GM23338 (cell line): ENCODE results near the gene BCL2. TPM values are rescaled to one million over a fixed set of nuclear protein-coding genes. Genes with fewer than 3 reads are reported as not detected.

ENCODE experiments used
- ATAC-seq: fragments of 200-7000 bp; cut with Tn5 transposase; 3 replicates; pipeline ENCODE4 v1.9.1; 2020
- DNase-seq: peaks from one replicate; pipeline ENCODE4 v3.0.0-alpha.2; 2015; ENCODE audit warnings: low spot score
- H2AFZ ChIP-seq: fragments of 200-600 bp; sonication (generic); 2 replicates; pipeline ENCODE4 v1.8.0; 2016; ENCODE audit warnings: antibody characterized with exemption, mild to moderate bottlenecking, moderate library complexity
- H3F3A ChIP-seq: fragments of 200-600 bp; sonication (generic); replicated peaks from 2 replicates; pipeline ENCODE4 v1.8.0; 2017; ENCODE audit warnings: antibody characterized with exemption, mixed run types, low read depth
- H3K27ac ChIP-seq: fragments of 200-600 bp; sonication (generic); 2 replicates; pipeline ENCODE4 v1.6.1; 2016; ENCODE audit warnings: low read depth
- H3K27me3 ChIP-seq: fragments of 200-600 bp; sonication (generic); 2 replicates; pipeline ENCODE4 v1.8.0; 2016; ENCODE audit warnings: mild to moderate bottlenecking, mixed run types, moderate library complexity; ENCODE audit not compliant: insufficient read depth
- H3K36me3 ChIP-seq: fragments of 200-600 bp; sonication (generic); 2 replicates; pipeline ENCODE4 v1.8.0; 2016; ENCODE audit warnings: mild to moderate bottlenecking; ENCODE audit not compliant: insufficient read depth
- H3K4me1 ChIP-seq: fragments of 200-600 bp; sonication (generic); 2 replicates; pipeline ENCODE4 v1.8.0; 2016; ENCODE audit warnings: mild to moderate bottlenecking, moderate library complexity; ENCODE audit not compliant: insufficient read depth
- H3K4me2 ChIP-seq: fragments of 200-600 bp; sonication (generic); 2 replicates; pipeline ENCODE4 v1.7.1; 2017; ENCODE audit warnings: mixed run types
- H3K4me3 ChIP-seq: fragments of 200-600 bp; sonication (generic); 2 replicates; pipeline ENCODE4 v1.6.1; 2016; ENCODE audit warnings: mixed run types
- H3K79me2 ChIP-seq: fragments of 200-600 bp; sonication (generic); replicated peaks from 2 replicates; pipeline ENCODE4 v1.8.0; 2017; ENCODE audit warnings: mild to moderate bottlenecking; ENCODE audit not compliant: insufficient read depth
- H3K9me2 ChIP-seq: fragments of 200-600 bp; sonication (generic); 2 replicates; pipeline ENCODE4 v1.8.0; 2017; ENCODE audit not compliant: insufficient read depth
- H4K20me1 ChIP-seq: fragments of 200-600 bp; sonication (generic); replicated peaks from 2 replicates; pipeline ENCODE4 v1.8.0; 2017; ENCODE audit warnings: mild to moderate bottlenecking; ENCODE audit not compliant: insufficient read depth
- H3K27ac Mint-ChIP-seq: 2 replicates; pipeline ENCODE4 v1.8.0; 2020; ENCODE audit warnings: inconsistent platforms, mild to moderate bottlenecking, moderate library complexity, mixed read lengths
- H3K27me3 Mint-ChIP-seq: 3 replicates; pipeline ENCODE4 v1.8.0; 2022; ENCODE audit warnings: low read depth, mild to moderate bottlenecking, moderate library complexity, mixed read lengths, inconsistent platforms; ENCODE audit not compliant: insufficient read depth, poor library complexity
- H3K36me3 Mint-ChIP-seq: 3 replicates; pipeline ENCODE4 v1.8.0; 2021; ENCODE audit warnings: low read depth, mild to moderate bottlenecking, inconsistent platforms, moderate library complexity, mixed read lengths
- H3K4me1 Mint-ChIP-seq: 3 replicates; pipeline ENCODE4 v1.8.0; 2020; ENCODE audit warnings: mild to moderate bottlenecking, inconsistent platforms, mixed read lengths
- H3K4me3 Mint-ChIP-seq: 3 replicates; pipeline ENCODE4 v1.8.0; 2021; ENCODE audit warnings: moderate library complexity, mild to moderate bottlenecking, inconsistent platforms, mixed read lengths
- H3K9me3 Mint-ChIP-seq: 3 replicates; pipeline ENCODE4 v1.8.0; 2020; ENCODE audit warnings: moderate library complexity, mild to moderate bottlenecking, inconsistent platforms, mixed read lengths
- CREB1 ChIP-seq: fragments of 250-450 bp; sonication (Bioruptor Pico); IDR thresholded peaks from 2 replicates; pipeline ENCODE4 v1.5.0; 2020; ENCODE audit warnings: low read depth, mild to moderate bottlenecking, moderate library complexity
- CTCF ChIP-seq, 2 experiments: fragments of 200-600 bp in 1 of 2; sonication (generic) in 1 of 2; conservative IDR thresholded peaks; 2 replicates each; pipeline versions ENCODE4 v1.5.1 to v1.6.1; 2016 to 2017; ENCODE audit warnings: antibody characterized with exemption in 2 of 2, low read depth in 2 of 2, mild to moderate bottlenecking in 2 of 2, moderate library complexity in 1 of 2
- ETS1 ChIP-seq: IDR thresholded peaks from 2 replicates; pipeline ENCODE4 v1.6.1; 2016; ENCODE audit warnings: antibody characterized with exemption
- EZH2 ChIP-seq: fragments of 200-600 bp; sonication (generic); IDR thresholded peaks from one replicate; pipeline ENCODE4 v1.8.0; 2017; ENCODE audit warnings: antibody characterized with exemption, mild to moderate bottlenecking, low read depth; ENCODE audit not compliant: unreplicated experiment
- EZH2phosphoT487 ChIP-seq: fragments of 200-600 bp; sonication (generic); IDR thresholded peaks from one replicate; pipeline ENCODE4 v1.8.1; 2018; ENCODE audit warnings: antibody characterized with exemption; ENCODE audit not compliant: unreplicated experiment
- JUNB ChIP-seq: IDR thresholded peaks from one replicate; pipeline ENCODE4 v1.6.1; 2016; ENCODE audit warnings: antibody characterized with exemption; ENCODE audit not compliant: unreplicated experiment
- NANOG ChIP-seq: IDR thresholded peaks from 2 replicates; pipeline ENCODE4 v1.6.1; 2016; ENCODE audit warnings: antibody characterized with exemption, borderline replicate concordance
- POLR2AphosphoS5 ChIP-seq: IDR thresholded peaks from 2 replicates; pipeline ENCODE4 v1.6.1; 2016; ENCODE audit warnings: antibody characterized with exemption, low read depth
- REST ChIP-seq: IDR thresholded peaks from one replicate; pipeline ENCODE4 v1.6.1; 2018; ENCODE audit warnings: antibody characterized with exemption; ENCODE audit not compliant: unreplicated experiment
- STAT1 ChIP-seq: IDR thresholded peaks from one replicate; pipeline ENCODE4 v1.6.1; 2016; ENCODE audit warnings: antibody characterized with exemption; ENCODE audit not compliant: unreplicated experiment
- ZNF114 ChIP-seq: fragments of 250-450 bp; sonication (Bioruptor Pico); IDR thresholded peaks from 2 replicates; pipeline ENCODE4 v1.5.0; 2020; ENCODE audit warnings: mild to moderate bottlenecking, moderate library complexity
- ZNF331 ChIP-seq: fragments of 250-450 bp; sonication (Bioruptor Pico); IDR thresholded peaks from 2 replicates; pipeline ENCODE4 v1.5.0; 2020; ENCODE audit warnings: low read depth, mild to moderate bottlenecking, moderate library complexity
- ZNF462 ChIP-seq: fragments of 250-450 bp; sonication (Bioruptor Pico); IDR thresholded peaks from 2 replicates; pipeline ENCODE4 v1.5.0; 2020; ENCODE audit warnings: mild to moderate bottlenecking, moderate library complexity
- polyA plus RNA-seq: library from polyadenylated mRNA; unstranded; fragments of >200 nt; fragmentation: Nextera tagmentation; extraction: Ambion mirVana; gene quantifications from 2 replicates; pipeline ENCODE4 v1.2.1, GENCODE V29; 2016
- total RNA-seq: library from RNA; depleted of rRNA; stranded (reverse); fragments of >200 nt; shearing (Covaris generic); gene quantifications from 2 replicates; pipeline ENCODE4 v1.2.3, GENCODE V29; 2014

The BCL2 gene
- total and polyA plus RNA-seq, 2 experiments from 2014 or later: 1.2 to 4.0 TPM

GRCh38 chr18:63151539-63151938, 168.0 kb downstream of the BCL2 start:
- Histone ChIP-seq H3K4me1 (peaks cover 3% of the 10 kb centered on the region; the same call in 1 of the 2 replicates), H3K4me2 (no peak overlapping the region), H3K4me3 (no peak overlapping the region), H3K27me3 (no peaks in the 10 kb centered on the region), H3K27ac (no peak overlapping the region), H2AFZ (no peak overlapping the region), H3K9me2 (no peaks in the 10 kb centered on the region), H3K79me2 (no peaks in the 10 kb centered on the region), H3K36me3 (no peaks in the 10 kb centered on the region), H3F3A (no peaks in the 10 kb centered on the region), H4K20me1 (no peaks in the 10 kb centered on the region)
- no peak overlapping the region for H3K27ac Mint-ChIP-seq
- no peaks in the 10 kb centered on the region for H3K36me3 Mint-ChIP-seq
- no peak overlapping the region for H3K4me3 Mint-ChIP-seq
- H3K4me1 Mint-ChIP-seq: peaks cover 18% of the 10 kb centered on the region
- ATAC-seq (no peak), DNase-seq (no peak)
- no peaks in the 10 kb centered on the region for H3K9me3 Mint-ChIP-seq
- TF ChIP-seq ZNF462 (CRISPR knock-in tag) (no peak), EZH2 (no peak), JUNB (no peak), CTCF (conservative IDR thresholded peaks at IDR 0.05; ENCODE audit: low read depth in 2 of 2) (no peak), ZNF114 (CRISPR knock-in tag) (no peak), ETS1 (no peak), ZNF331 (CRISPR knock-in tag) (no peak), EZH2phosphoT487 (no peak), CREB1 (CRISPR knock-in tag) (no peak), REST (no peak), STAT1 (no peak), POLR2AphosphoS5 (no peak), NANOG (no peak)
- H3K27me3 Mint-ChIP-seq: peaks cover 8% of the 10 kb centered on the region
